GM21825 (cell line): ENCODE data around the gene NTRK1.

ENCODE experiments used
- ATAC-seq: cut with Tn5 transposase; IDR thresholded peaks from one replicate; pipeline ENCODE4 v1.9.1; 2021; ENCODE audit warnings: mild to moderate bottlenecking, moderate library complexity; ENCODE audit not compliant: unreplicated experiment

The NTRK1 gene

DNA sequence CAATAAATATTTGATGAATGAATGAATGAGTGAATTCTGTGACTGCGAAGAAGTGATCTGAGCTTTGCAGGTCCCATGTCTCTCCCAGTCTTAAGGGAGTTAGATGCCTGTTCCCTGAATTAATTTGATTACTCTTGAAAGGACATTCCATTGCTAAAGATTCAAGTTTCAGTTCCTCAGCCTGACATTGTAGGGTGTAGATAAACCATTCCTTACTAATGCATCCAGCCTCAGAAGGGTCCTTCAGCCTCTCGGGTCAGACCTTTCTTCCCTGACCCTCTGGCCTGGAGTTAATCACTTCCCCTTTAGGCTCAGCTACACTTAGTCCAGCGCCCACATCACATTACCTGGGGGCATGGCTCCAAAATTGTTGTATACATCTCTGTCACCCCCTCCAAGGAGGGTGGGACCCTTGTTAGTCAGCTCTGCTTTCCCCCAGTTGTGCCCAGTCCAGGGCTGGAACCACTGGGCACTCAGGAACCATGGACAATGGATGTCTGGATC is 4.3 kb upstream of the NTRK1 start:
- ATAC-seq = no peak

DNA sequence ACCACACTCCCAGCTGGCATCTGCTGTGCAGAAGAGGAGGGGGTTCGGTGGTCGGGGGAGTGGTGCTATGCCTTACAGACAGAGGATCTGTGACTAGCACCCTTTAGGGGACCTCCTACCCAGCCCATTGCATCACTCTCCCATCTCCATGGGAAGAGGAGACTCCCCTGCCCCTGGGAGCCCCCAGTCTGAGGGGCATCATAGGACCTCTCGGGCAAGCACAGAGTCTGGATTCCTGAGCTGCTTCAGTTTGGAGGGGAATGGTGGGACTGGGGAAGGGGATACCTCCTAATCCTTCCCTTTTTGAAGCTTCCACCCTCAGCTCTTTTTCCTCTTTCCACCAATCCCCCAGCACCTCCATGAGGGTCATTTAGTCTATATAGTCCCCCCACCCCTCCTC is 3.1 kb upstream of the NTRK1 start:
- ATAC-seq = no peak

GRCh38 chr1:156858555-156858956 is 2.1 kb upstream of the NTRK1 start:
- no peak for ATAC-seq

GRCh38 chr1:156858959-156859522 is 1.6 kb upstream of the NTRK1 start, which contains the start of gene INSRR:
Gene INSRR (minus strand): TSS chr1:156859117. CDS start chr1:156858621, 496 bp downstream.
- no peak for ATAC-seq

DNA sequence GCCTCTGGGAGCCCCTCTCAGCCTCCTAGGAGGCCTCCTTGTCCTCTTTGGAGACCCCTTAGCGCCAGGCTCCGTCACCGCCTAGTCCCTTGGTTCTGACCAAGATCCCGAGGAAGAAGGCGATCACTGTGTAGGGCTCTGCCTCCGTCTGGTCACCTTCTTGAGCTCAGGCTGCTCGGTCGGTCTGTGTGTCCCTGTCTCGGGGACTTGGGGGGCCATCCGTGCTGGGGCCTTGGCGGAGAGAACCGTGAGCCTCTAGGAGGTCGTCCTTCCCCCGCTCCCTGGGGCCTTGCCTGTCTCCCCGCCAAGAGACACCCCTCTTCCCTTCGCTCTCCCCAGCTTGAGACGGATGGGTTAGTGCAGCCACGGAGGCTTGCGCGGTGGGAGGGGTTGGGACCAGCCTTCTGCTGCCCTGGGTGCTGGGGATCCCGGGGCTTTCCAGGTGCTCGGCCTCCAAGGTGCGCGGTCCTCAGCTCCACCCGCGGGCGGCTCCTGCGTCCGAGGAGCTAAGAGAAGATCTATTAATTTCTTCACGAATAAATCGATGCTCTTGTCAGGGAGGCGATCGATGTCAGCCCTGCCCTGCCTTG is 1.0 kb upstream of the NTRK1 start:
- ATAC-seq = no peak

DNA sequence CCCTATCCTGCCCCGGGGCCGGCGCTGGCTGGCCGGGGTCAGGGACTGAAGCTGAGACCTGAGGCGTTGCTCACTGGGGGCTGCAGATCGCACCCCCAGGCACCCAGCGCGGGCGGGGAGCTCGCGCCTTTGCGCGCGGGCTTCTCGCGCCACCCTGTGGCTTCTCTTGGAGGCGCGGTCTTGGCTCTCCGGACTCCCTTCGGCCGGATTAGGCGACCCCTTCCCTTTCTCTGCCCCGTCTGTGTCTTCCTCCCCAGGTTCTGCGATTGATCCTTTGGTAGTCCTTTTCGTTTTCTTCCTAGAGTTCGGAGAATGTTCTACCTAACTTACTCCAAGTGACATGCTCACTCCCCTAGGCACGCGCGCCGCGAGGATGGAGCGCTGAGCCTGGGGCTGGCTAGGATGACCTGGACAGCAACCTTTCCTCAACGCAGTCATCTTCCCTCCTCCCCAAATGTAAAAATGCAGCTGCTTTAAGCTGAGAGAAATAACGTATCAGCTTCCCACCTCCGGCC is 495 bp upstream of the NTRK1 start:
- no peak for ATAC-seq

GRCh38 chr1:156862584-156862983 is 1.9 kb downstream of the NTRK1 start:
- no peak for ATAC-seq

DNA sequence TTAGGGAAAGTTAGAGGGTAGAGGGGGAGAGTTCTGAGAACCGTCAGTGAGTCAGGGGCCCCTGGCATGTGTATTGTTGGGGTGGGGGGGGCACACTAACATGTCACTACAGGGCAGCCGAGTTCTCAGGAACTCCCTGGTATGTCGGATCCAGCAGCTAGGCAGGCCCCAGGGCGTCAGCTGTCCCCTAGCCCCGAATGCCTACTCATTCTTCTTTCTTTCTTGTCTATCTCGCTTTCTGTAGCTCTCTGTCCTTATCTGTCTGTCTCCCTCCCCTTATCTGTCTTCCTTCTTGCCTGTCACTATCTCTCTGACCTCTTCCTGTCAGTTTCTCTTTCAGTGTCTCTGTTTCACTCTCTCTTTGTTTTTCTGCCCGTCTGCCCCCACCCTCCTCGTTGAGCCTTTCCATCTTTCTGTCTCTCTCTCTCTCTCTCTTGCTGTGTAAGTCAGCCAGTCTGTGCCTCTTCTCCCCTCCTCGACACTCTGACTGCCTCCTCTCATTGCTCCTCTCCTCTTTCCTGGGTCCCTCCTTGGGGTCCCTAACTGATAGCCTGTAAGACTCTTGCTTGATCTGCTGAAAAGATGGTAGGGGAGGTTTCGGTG is 2.4 kb downstream of the NTRK1 start:
- ATAC-seq = no peak

GRCh38 chr1:156863631-156864030 is 3.0 kb downstream of the NTRK1 start:
- no peak for ATAC-seq

DNA sequence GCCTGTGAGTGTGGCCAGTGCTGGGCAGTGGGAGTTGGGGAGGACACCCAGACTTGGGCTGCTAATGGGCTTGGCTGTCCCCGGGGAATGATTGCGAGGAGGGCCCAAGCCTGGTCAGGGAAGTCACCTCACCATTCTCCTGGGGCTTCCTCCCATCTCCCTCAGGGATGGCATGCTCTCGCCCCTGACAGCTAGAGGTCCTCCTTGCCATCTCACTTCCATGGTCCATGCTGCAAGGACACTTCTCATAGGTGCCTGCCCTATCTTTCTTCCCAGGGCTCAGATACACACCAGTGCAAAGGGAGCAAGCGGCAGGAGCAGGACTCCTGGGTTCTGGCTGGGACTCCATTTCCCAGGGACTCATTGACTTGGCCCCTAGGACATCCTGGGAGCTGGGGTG is 4.1 kb downstream of the NTRK1 start:
- ATAC-seq = no peak

DNA sequence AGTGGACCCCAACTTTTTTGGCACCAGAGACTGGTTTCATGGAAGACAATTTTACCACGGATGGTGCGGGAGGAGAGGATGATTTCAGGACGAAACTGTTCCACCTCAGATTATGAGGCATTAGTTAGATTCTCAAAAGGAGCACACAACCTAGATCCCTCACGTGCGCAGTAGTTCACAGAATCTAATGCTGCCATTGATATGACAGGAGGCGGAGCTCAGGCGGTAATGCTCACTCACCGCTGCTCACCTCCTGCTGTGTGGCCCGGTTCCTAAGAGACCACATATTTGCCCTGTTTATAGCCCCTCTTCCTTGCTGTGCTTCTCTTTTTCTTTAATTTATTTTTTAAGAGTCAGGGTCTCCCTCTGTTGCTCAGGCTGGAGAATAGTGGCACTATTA is 4.6 kb downstream of the NTRK1 start:
- ATAC-seq = no peak

DNA sequence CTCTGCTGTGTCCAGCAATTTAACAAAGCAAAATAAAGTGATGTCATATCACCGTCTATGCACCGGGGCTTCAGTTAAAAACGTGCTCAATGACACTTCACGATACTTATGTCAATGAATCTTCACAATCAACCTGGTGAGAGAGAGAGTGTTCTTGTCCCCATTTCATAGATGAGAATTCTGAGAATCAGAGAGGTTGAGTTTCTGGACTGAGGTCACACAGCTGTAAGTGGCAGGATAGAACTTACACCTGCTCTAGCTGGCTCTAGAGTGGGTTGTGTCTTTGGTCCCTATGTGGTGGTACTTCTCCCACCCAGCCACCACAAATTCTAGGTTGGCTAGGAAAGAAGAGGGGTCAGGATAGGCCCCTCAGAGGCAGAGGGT is 5.2 kb downstream of the NTRK1 start:
- no peak for ATAC-seq

DNA sequence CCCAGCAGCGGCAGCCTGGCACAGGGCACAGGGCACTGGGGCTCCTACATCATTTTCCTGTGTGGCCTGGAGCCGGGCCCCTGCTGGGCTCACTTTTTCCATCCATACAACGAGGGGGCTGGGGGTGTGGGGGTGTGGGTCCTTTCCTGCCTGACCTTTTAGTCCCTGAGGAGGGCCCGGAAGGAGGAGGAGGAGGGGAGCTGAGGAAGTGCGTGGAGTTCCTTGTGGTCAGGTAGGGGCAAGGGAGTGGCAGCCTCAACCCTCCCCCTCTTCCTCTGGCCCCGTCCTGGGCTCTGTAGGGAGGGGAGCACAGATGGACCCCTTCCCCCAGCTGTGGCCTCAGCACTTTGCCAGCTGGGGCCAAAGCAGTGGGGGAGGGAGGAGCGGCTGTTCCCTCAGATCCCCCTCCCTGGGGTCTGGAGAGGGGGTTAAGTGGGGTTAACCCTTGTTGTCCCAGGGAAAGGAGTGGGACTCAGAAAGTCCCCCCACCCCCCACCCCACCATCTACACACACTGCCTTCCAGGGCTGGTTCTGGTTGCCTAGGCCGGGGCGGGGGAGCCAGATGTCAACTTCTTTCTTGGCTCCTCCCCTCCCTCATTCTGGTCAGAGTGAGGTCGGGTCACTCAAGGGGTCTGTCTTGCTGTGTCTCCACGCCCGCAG is 5.7 kb downstream of the NTRK1 start:
- ATAC-seq = no peak

DNA sequence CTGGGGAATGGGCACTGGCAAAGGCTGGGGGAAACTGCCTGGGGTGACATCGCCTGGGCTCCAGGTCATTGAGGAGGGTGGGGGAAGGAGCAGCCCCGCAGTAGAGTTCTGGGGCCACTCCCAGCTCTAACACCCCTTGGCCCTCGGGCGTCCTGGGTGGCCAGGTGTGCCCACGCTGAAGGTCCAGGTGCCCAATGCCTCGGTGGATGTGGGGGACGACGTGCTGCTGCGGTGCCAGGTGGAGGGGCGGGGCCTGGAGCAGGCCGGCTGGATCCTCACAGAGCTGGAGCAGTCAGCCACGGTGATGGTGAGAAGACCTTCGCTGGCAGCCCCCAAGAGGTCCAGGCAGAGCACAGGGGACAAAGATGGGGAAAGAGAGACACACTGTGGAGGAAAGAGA is 7.7 kb downstream of the NTRK1 start:
- ATAC-seq = no peak

DNA sequence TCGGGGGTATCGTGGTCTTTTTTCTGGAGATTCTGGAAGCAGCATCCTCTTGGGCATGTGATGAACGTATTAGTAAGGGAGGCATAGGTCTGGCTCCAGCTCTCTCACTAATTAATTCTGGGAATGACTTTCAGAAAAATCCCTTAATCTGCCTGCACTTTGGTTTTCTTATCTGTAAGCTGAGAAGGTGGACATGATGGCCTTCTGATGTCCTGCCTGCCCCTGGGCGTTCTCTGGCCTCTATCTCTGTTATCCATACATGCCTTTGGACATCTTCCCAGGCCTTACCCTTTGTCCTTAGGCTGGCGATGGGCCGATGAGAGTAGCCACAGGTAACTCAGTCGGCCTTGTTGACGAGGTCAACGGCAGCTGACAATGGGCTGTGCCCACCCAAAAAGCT is 8.8 kb downstream of the NTRK1 start:
- no peak for ATAC-seq

DNA sequence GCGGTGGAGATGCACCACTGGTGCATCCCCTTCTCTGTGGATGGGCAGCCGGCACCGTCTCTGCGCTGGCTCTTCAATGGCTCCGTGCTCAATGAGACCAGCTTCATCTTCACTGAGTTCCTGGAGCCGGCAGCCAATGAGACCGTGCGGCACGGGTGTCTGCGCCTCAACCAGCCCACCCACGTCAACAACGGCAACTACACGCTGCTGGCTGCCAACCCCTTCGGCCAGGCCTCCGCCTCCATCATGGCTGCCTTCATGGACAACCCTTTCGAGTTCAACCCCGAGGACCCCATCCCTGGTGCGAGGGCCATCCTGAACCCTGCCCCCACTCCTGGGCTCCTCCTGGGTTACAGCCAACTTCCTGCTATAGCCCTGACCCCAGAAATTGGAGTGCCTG is 13.0 kb downstream of the NTRK1 start:
- no peak for ATAC-seq

- ATAC-seq = no peak
Observed at GRCh38 chr1:156874142-156874541, 13.5 kb downstream of the NTRK1 start.

- no peak for ATAC-seq
Observed at GRCh38 chr1:156874572-156875340, 14.1 kb downstream of the NTRK1 start.

- ATAC-seq = no peak
Observed at GRCh38 chr1:156875341-156875615, 14.6 kb downstream of the NTRK1 start.

GRCh38 chr1:156876281-156876680 is 15.6 kb downstream of the NTRK1 start:
- no peak for ATAC-seq

GRCh38 chr1:156877433-156878170 is 16.9 kb downstream of the NTRK1 start:
- ATAC-seq = no peak
